ENCODE data around the gene RINL.
"Not testable (repeated sequence)": the region's sequence is repeated elsewhere in the genome, so short reads cannot be mapped to it uniquely, and the experiment has no call there.

The RINL gene

GRCh38 chr19:38840583-38840968, 37.5 kb downstream of the RINL start:
- DNase-seq (no peak), ATAC-seq (no peak)
- H3K9me3 Mint-ChIP-seq = no peaks in the 10 kb centered on the region
- H3K27me3 Mint-ChIP-seq = no peaks in the 10 kb centered on the region
- H3K4me3 Mint-ChIP-seq = peak overlapping the region; percentile 81
- peaks cover 95% of the 10 kb centered on the region for H3K36me3 Mint-ChIP-seq (ENCODE audit: low read depth)
- H3K27ac Mint-ChIP-seq = peak overlapping the region; percentile 96
- peaks cover 71% of the 10 kb centered on the region for H3K4me1 Mint-ChIP-seq

- Mint-ChIP-seq H3K4me1 (peaks cover 65% of the 10 kb centered on the region), H3K4me3 (peak overlapping the region; percentile 81), H3K36me3 (ENCODE audit: low read depth) (peaks cover 92% of the 10 kb centered on the region), H3K9me3 (no peaks in the 10 kb centered on the region), H3K27me3 (no peaks in the 10 kb centered on the region), H3K27ac (peak overlapping the region; percentile 81)
- DNase-seq (no peak), ATAC-seq (no peak)
These were observed 38.1 kb downstream of the RINL start for GRCh38 chr19:38839816-38840582.

DNA sequence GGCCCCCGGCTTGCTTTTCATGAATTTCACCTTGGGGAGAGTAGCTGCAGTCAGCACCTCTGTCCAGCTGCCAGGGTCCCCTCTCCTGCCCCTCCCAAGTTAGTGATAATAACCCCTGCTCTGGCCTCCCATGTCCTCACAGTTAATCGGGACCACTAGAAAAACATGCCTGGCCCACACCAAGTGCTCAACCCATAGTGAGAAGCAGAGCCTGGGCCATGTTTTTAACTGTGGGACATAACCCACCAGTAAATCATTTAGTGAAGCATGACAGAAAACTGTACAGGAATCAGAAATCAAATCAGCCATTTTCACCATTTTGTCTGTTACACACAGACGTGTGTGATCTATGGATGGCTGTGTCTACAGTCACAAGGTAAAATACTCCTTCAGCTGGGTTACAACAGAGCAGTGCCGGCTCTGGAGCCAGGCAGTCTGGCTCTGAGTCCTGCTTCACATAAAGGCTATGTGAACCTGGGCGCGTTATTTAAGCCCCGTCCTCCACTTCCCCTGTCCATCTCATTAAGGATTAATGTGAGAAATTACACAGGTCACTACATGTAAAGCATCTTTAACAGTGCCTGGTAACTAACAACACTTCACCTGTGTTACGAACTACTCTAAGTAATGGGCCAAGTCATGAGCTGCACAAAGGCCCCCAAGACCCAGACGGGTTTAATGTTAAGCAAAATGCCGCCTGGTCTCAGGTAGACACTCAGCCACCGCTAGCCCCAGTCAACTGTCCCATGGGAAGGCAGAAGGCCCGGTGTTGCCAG, 38.9 kb downstream of the RINL start:
- Mint-ChIP-seq H3K4me1 (peaks cover 57% of the 10 kb centered on the region), H3K36me3 (ENCODE audit: low read depth) (peaks cover 88% of the 10 kb centered on the region), H3K27me3 (no peaks in the 10 kb centered on the region), H3K9me3 (no peaks in the 10 kb centered on the region), H3K4me3 (no peak overlapping the region), H3K27ac (peak overlapping the region; percentile 81)
- no peak for ATAC-seq
- DNase-seq = no peak

DNA sequence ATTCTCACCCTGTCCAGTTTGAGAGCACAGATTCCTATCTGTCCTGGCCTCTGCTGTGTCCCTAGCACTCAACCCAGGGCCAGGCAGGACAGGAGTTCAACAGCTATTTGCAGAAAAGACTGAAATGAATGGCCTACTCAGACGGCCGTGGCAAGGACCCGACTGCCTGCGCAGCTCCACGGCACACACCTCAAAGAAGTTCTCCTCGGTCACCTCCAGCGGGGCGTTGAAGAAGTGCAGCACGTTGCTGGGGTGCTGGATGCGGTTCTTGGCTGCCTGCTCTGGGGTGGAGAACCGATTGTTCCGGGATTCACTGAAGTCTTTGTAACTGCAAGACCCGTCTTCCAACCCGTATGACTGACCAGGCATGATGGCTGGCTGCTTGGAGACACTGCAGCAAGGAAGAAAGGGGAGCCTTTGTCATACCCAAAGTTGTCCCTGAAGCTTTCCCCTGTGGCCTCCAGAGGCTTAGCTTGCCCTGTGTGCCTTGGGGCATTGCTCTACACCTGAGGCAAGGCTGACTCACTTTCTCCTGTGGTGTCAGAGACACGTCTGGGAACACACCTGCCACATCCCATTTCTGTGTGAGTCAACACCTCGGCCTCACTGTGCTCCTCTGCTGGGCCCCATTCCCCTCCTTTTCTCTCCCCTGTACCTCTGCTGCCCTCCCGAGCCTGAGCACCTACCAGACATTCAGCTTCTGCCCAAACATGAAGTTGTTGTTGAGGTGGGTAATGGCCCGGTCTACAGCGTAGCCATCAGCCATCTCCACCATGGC, 39.7 kb downstream of the RINL start:
- Mint-ChIP-seq H3K36me3 (ENCODE audit: low read depth) (peaks cover 80% of the 10 kb centered on the region), H3K4me1 (peaks cover 49% of the 10 kb centered on the region), H3K27me3 (no peaks in the 10 kb centered on the region)

GRCh38 chr19:38837656-38838121, 40.4 kb downstream of the RINL start:
- Mint-ChIP-seq H3K9me3 (no peaks in the 10 kb centered on the region), H3K27me3 (no peaks in the 10 kb centered on the region), H3K36me3 (ENCODE audit: low read depth) (peaks cover 73% of the 10 kb centered on the region), H3K27ac (peak overlapping the region; percentile 81), H3K4me3 (no peak overlapping the region), H3K4me1 (peaks cover 42% of the 10 kb centered on the region)
- no peak for ATAC-seq
- no peak for DNase-seq

More for the DNA sequence above, 39.7 kb downstream of the RINL start:
- ATAC-seq = peak; percentile 79
- H3K27ac Mint-ChIP-seq = peak overlapping the region; percentile 81
- H3K9me3 Mint-ChIP-seq = no peaks in the 10 kb centered on the region
- H3K4me3 Mint-ChIP-seq = no peak overlapping the region
- DNase-seq = peak; percentile 63

DNA sequence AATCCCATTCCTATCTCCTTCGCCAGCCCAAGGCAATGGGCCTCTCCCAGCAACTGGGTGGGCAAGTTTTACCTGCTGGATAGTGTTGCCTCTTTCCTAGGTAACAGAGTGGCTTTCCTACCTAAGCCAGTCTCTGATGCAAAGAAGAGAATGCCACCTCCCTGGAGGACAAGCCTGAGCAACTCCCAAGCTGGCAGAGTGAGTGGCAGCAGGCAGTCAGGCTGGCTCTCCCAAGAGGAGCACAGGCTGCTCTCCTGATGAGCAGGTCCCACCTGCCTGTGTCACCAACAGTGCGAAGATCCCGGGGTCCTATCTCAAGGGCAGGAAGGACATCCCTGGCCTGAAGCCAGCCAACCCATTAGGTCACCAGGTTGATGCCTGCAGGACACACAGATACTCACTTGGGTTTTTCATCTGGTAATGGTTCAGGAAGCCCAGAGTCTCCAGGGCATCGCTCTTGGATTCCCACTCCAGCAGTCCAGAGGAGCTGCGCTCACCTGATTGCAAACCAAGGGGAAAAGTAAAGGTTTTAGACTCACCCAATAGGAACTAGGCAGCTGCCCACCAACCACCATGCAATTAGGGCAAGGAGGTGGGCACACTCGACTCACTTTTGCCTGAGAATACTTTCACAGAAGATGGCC, 41.0 kb downstream of the RINL start:
- DNase-seq = no peak
- no peaks in the 10 kb centered on the region for H3K27me3 Mint-ChIP-seq
- H3K9me3 Mint-ChIP-seq = no peaks in the 10 kb centered on the region
- no peak for ATAC-seq
- H3K27ac Mint-ChIP-seq = peak overlapping the region; percentile 57
- H3K36me3 Mint-ChIP-seq (ENCODE audit: low read depth) = peaks cover 67% of the 10 kb centered on the region
- H3K4me3 Mint-ChIP-seq = no peak overlapping the region
- H3K4me1 Mint-ChIP-seq = peaks cover 39% of the 10 kb centered on the region

DNA sequence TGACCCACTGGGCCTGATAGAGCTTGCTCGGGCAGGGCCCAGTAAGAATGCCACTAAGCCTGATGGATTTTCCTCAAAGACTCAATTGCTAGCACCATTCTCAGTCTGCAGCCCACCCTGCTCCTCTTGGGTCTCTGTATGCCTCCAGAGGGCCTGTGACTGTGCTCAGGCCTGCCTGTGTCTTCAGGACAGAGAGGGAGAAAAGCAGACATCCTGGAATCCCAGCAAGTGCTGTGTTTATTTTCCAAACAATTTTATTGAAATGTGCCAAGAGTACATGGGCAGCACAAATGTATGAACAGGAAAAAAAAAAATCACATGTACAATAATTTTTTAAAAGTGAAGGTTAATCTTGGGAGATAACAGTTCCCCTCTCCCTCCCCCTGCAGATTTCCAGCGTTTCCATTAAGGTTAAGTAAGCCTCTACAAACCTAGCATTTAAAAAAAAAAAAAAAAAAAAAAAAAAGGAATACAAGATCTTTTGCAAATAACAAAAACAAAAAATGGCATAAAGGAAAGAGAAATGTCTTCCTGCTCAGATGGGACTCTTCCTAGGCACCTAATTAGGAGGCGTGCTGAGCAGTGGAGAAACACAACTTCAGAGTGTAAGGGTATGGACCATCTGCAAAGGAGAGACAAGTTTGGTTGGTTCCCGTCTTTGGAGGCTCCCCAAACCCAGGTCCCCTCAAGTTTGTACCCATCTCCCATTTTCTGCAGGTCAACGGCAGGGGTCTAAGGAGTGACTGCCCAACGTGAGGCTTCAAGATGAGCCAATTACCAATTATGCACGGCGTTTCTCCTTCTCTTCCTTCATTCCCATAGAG, 41.7 kb downstream of the RINL start:
- ATAC-seq (no peak), DNase-seq (no peak)
- H3K4me1 Mint-ChIP-seq = peaks cover 37% of the 10 kb centered on the region
- H3K4me3 Mint-ChIP-seq = no peak overlapping the region
- H3K27ac Mint-ChIP-seq = peak overlapping the region; percentile 50
- no peaks in the 10 kb centered on the region for H3K9me3 Mint-ChIP-seq
- H3K27me3 Mint-ChIP-seq = no peaks in the 10 kb centered on the region
- H3K36me3 Mint-ChIP-seq (ENCODE audit: low read depth) = peaks cover 60% of the 10 kb centered on the region

DNA sequence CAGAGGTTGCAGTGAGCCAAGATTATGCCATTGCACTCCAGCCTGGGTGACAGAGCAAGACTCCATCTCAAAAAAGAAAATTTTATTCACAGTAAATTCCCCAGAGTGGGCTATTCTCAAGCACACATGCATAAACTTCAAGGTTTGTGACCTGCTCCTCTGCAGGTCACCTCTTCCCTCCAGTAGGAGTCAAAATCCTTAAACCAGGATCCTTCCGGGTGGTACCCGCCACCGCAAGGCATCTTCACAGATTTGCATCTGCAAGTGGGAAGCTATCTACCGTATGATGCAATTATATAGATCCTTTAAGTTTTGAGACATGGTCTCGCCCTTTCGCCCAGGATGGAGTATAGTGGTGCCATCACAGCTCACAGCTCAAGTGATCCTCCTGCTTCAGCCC, 43.5 kb downstream of the RINL start:
- H3K4me1 Mint-ChIP-seq = peaks cover 36% of the 10 kb centered on the region
- peaks cover 50% of the 10 kb centered on the region for H3K36me3 Mint-ChIP-seq (ENCODE audit: low read depth)
- H3K4me3 Mint-ChIP-seq = no peak overlapping the region
- H3K27me3 Mint-ChIP-seq = no peaks in the 10 kb centered on the region
- H3K9me3 Mint-ChIP-seq = no peaks in the 10 kb centered on the region
- no peak for DNase-seq
- H3K27ac Mint-ChIP-seq = peak overlapping the region; percentile 22
- ATAC-seq = no peak

DNA sequence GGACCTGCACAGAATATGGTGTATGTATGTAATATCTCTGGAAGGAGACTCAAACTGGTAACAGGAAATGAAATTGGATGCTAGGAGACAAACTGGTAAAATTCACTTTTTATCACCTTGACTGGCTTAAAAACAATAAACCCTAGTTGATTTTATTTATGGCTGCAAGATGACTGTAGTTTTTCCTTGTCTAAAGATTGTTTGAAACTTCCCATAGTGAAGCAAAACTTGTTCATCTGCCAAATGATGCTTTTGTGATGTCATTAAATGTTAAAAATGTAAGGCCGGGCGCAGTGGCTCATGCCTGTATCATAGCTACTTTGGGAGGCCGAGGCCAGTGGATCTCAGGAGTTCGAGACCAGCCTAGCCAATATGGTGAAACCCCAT, 44.0 kb downstream of the RINL start:
- Mint-ChIP-seq H3K4me1 (peaks cover 31% of the 10 kb centered on the region), H3K27ac (peak overlapping the region; percentile 46), H3K4me3 (no peak overlapping the region), H3K36me3 (ENCODE audit: low read depth) (peaks cover 45% of the 10 kb centered on the region), H3K27me3 (no peaks in the 10 kb centered on the region), H3K9me3 (no peaks in the 10 kb centered on the region)
- ATAC-seq = no peak
- no peak for DNase-seq

GRCh38 chr19:38833092-38833425, 45.0 kb downstream of the RINL start:
- no peaks in the 10 kb centered on the region for H3K27me3 Mint-ChIP-seq
- H3K36me3 Mint-ChIP-seq (ENCODE audit: low read depth) = peaks cover 38% of the 10 kb centered on the region
- DNase-seq (no peak), ATAC-seq (no peak)
- H3K27ac Mint-ChIP-seq = no peak overlapping the region
- no peak overlapping the region for H3K4me3 Mint-ChIP-seq
- H3K4me1 Mint-ChIP-seq = peaks cover 25% of the 10 kb centered on the region
- H3K9me3 Mint-ChIP-seq = no peaks in the 10 kb centered on the region

DNA sequence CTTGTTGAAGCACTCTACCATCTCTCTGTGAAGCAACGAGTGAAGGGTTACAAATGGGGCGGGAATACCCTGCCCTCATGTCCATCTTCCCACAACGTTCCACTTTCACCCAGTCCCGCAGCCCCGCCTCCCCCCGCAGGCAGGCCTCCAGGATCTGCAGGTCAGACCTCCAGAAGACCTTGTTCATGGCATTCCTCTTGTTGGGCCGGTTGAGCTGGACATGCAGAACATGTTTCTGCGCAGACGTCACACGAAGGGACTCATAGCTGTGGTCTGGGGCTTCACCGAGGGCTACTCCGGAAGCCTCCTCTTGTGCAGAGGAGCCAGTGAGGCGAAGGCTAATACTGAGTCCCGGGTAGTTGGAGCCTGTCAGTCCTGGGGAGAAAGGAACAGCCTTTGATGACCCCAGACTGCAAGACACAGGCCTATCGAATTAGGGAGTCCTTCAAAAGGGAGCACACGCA, 46.9 kb downstream of the RINL start:
- Mint-ChIP-seq H3K4me3 (peak overlapping the region; percentile 90), H3K36me3 (ENCODE audit: low read depth) (peaks cover 29% of the 10 kb centered on the region), H3K9me3 (no peaks in the 10 kb centered on the region), H3K4me1 (peaks cover 33% of the 10 kb centered on the region), H3K27me3 (no peaks in the 10 kb centered on the region), H3K27ac (peak overlapping the region; percentile 90)
- peak; percentile 50 for DNase-seq
- peak; percentile 57 for ATAC-seq

- H3K9me3 Mint-ChIP-seq = no peaks in the 10 kb centered on the region
- DNase-seq (no peak), ATAC-seq (no peak)
- peaks cover 33% of the 10 kb centered on the region for H3K4me1 Mint-ChIP-seq
- peaks cover 21% of the 10 kb centered on the region for H3K36me3 Mint-ChIP-seq (ENCODE audit: low read depth)
- H3K27me3 Mint-ChIP-seq = no peaks in the 10 kb centered on the region
- no peak overlapping the region for H3K27ac Mint-ChIP-seq
- H3K4me3 Mint-ChIP-seq = peak overlapping the region; percentile 90
These were observed 47.9 kb downstream of the RINL start for GRCh38 chr19:38830039-38830733.

GRCh38 chr19:38829203-38829602, 48.9 kb downstream of the RINL start:
- H3K9me3 Mint-ChIP-seq = not testable (repeated sequence)

More at GRCh38 chr19:38829203-38829602, 48.9 kb downstream of the RINL start:
- H3K27ac Mint-ChIP-seq, H3K4me3 Mint-ChIP-seq, ATAC-seq, DNase-seq, H3K27me3 Mint-ChIP-seq: not testable (repeated sequence)
- H3K36me3 Mint-ChIP-seq (ENCODE audit: low read depth) = peaks cover 19% of the 10 kb centered on the region
- H3K4me1 Mint-ChIP-seq = peaks cover 33% of the 10 kb centered on the region
